ENCODE data around the gene SLX9. TPM values are rescaled to one million over a fixed set of nuclear protein-coding genes. Genes with fewer than 3 reads are reported as not detected.

The SLX9 gene
- total RNA-seq, 1 donor from 2014 or later = 8.3 TPM

GRCh38 chr21:44903050-44903685 is 36.7 kb upstream of the SLX9 start:
- Histone ChIP-seq H3K27ac (no peak overlapping the region), H3K36me3 (no peaks in the 10 kb centered on the region), H3K9me3 (no peaks in the 10 kb centered on the region), H3K27me3 (no peaks in the 10 kb centered on the region), H3K4me3 (no peak overlapping the region), H3K4me1 (no peaks in the 10 kb centered on the region)
- DNase-seq (ENCODE audit: extremely low spot score in 2 of 2) = no peak
- TF ChIP-seq, protein P1, sequence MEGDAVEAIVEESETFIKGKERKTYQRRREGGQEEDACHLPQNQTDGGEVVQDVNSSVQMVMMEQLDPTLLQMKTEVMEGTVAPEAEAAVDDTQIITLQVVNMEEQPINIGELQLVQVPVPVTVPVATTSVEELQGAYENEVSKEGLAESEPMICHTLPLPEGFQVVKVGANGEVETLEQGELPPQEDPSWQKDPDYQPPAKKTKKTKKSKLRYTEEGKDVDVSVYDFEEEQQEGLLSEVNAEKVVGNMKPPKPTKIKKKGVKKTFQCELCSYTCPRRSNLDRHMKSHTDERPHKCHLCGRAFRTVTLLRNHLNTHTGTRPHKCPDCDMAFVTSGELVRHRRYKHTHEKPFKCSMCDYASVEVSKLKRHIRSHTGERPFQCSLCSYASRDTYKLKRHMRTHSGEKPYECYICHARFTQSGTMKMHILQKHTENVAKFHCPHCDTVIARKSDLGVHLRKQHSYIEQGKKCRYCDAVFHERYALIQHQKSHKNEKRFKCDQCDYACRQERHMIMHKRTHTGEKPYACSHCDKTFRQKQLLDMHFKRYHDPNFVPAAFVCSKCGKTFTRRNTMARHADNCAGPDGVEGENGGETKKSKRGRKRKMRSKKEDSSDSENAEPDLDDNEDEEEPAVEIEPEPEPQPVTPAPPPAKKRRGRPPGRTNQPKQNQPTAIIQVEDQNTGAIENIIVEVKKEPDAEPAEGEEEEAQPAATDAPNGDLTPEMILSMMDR (IDR thresholded peaks at IDR 0.05) = no peak
- TF ChIP-seq POLR2A (IDR thresholded peaks at IDR 0.05) = no peak
- no peak for TF ChIP-seq POLR2AphosphoS5 (IDR thresholded peaks at IDR 0.05; ENCODE audit: insufficient read depth in 1 of 2, low read depth in 1 of 2)
- intact Hi-C loops (cut with DNase I) = no loop called here

GRCh38 chr21:44903689-44904088 is 36.1 kb upstream of the SLX9 start:
- H3K27ac ChIP-seq = no peak overlapping the region
- no peaks in the 10 kb centered on the region for H3K27me3 ChIP-seq
- intact Hi-C loops (cut with DNase I) = no loop called here
- no peaks in the 10 kb centered on the region for H3K4me1 ChIP-seq
- no peaks in the 10 kb centered on the region for H3K36me3 ChIP-seq
- DNase-seq (ENCODE audit: extremely low spot score in 2 of 2) = no peak
- H3K9me3 ChIP-seq = no peaks in the 10 kb centered on the region
- H3K4me3 ChIP-seq = no peak overlapping the region
- TF ChIP-seq, protein P1 (IDR thresholded peaks at IDR 0.05) = no peak
- TF ChIP-seq POLR2A (IDR thresholded peaks at IDR 0.05) (no peak), POLR2AphosphoS5 (IDR thresholded peaks at IDR 0.05; ENCODE audit: insufficient read depth in 1 of 2, low read depth in 1 of 2) (no peak)

GRCh38 chr21:44904141-44904923 is 35.5 kb upstream of the SLX9 start:
- TF ChIP-seq POLR2A (IDR thresholded peaks at IDR 0.05) (no peak), POLR2AphosphoS5 (IDR thresholded peaks at IDR 0.05; ENCODE audit: insufficient read depth in 1 of 2, low read depth in 1 of 2) (no peak)
- TF ChIP-seq, protein P1 (IDR thresholded peaks at IDR 0.05) = no peak
- H3K27ac ChIP-seq = no peak overlapping the region
- H3K36me3 ChIP-seq = no peaks in the 10 kb centered on the region
- intact Hi-C loops (cut with DNase I) = no loop called here
- H3K4me1 ChIP-seq = no peaks in the 10 kb centered on the region
- H3K4me3 ChIP-seq = no peak overlapping the region
- H3K9me3 ChIP-seq = no peaks in the 10 kb centered on the region
- no peaks in the 10 kb centered on the region for H3K27me3 ChIP-seq
- DNase-seq (ENCODE audit: extremely low spot score in 2 of 2) = no peak

- Histone ChIP-seq H3K9me3 (no peaks in the 10 kb centered on the region), H3K27me3 (no peaks in the 10 kb centered on the region), H3K27ac (no peak overlapping the region), H3K4me1 (no peaks in the 10 kb centered on the region), H3K4me3 (no peak overlapping the region), H3K36me3 (no peaks in the 10 kb centered on the region)
- DNase-seq (ENCODE audit: extremely low spot score in 2 of 2) = no peak
- TF ChIP-seq POLR2AphosphoS5 (IDR thresholded peaks at IDR 0.05; ENCODE audit: insufficient read depth in 1 of 2, low read depth in 1 of 2) (no peak), POLR2A (IDR thresholded peaks at IDR 0.05) (no peak)
- intact Hi-C loops (cut with DNase I) = no loop called here
Observed at GRCh38 chr21:44905016-44905727, 34.7 kb upstream of the SLX9 start.

GRCh38 chr21:44905728-44906090 is 34.1 kb upstream of the SLX9 start:
- intact Hi-C loops (cut with DNase I) = no loop called here
- no peak for DNase-seq (ENCODE audit: extremely low spot score in 2 of 2)
- H3K4me1 ChIP-seq = peaks cover 4% of the 10 kb centered on the region
- no peak overlapping the region for H3K4me3 ChIP-seq
- H3K36me3 ChIP-seq = no peaks in the 10 kb centered on the region
- H3K27ac ChIP-seq = no peak overlapping the region
- TF ChIP-seq, protein P1 (IDR thresholded peaks at IDR 0.05) = no peak
- TF ChIP-seq POLR2A (IDR thresholded peaks at IDR 0.05) (no peak), POLR2AphosphoS5 (IDR thresholded peaks at IDR 0.05; ENCODE audit: insufficient read depth in 1 of 2, low read depth in 1 of 2) (no peak)
- no peaks in the 10 kb centered on the region for H3K9me3 ChIP-seq
- no peaks in the 10 kb centered on the region for H3K27me3 ChIP-seq
